GM12891 (cell line): ENCODE results near the gene PAPPA2.

Experiments
- DNase-seq: peaks from one replicate; pipeline ENCODE4 v3.0.0; 2011; ENCODE audit warnings: low spot score; ENCODE audit not compliant: insufficient read length
- FAIRE-seq: peaks from 2 replicates; lab custom pipeline; 2011; peaks lifted over from hg19 to GRCh38; lab: Jason Lieb, UNC
- PAX5 ChIP-seq: IDR thresholded peaks from 2 replicates; pipeline ENCODE4 v1.6.1; 2011; ENCODE audit warnings: low read length, moderate library complexity, mild to moderate bottlenecking; ENCODE audit not compliant: insufficient read depth, severe bottlenecking
- POLR2A ChIP-seq: IDR thresholded peaks from 2 replicates; pipeline ENCODE4 v1.6.1; 2011; ENCODE audit warnings: low read depth, low read length, control low read depth
- POLR2AphosphoS5 ChIP-seq: IDR thresholded peaks from 2 replicates; pipeline ENCODE4 v1.6.1; 2011; ENCODE audit warnings: low read depth, low read length, control low read depth
- POU2F2 ChIP-seq: IDR thresholded peaks from 2 replicates; pipeline ENCODE4 v1.6.1; 2011; ENCODE audit warnings: low read depth, mild to moderate bottlenecking, control low read depth, low read length, moderate library complexity
- SPI1 ChIP-seq: IDR thresholded peaks from 2 replicates; pipeline ENCODE4 v1.6.1; 2011; ENCODE audit warnings: low read depth, low read length, control low read depth
- TAF1 ChIP-seq: IDR thresholded peaks from 2 replicates; pipeline ENCODE4 v1.6.1; 2011; ENCODE audit warnings: low read depth, low read length, control low read depth

Gene PAPPA2

GRCh38 chr1:176803042-176803441 lies 340.1 kb downstream of the PAPPA2 start:
- FAIRE-seq (no peak), DNase-seq (no peak)
- TF ChIP-seq PAX5 (no peak), SPI1 (no peak), POLR2A (no peak), POLR2AphosphoS5 (no peak), TAF1 (no peak), POU2F2 (no peak)

- TF ChIP-seq POLR2AphosphoS5: no peak
- TF ChIP-seq PAX5: no peak
- no peak for TF ChIP-seq POU2F2
- TF ChIP-seq POLR2A: no peak
- no peak for TF ChIP-seq SPI1
- TF ChIP-seq TAF1: no peak
- FAIRE-seq (no peak), DNase-seq (no peak)
Observed at GRCh38 chr1:176803596-176803995, 340.6 kb downstream of the PAPPA2 start.

- TF ChIP-seq POLR2A (no peak), TAF1 (no peak), POU2F2 (no peak), SPI1 (no peak), POLR2AphosphoS5 (no peak), PAX5 (no peak)
- no peak for DNase-seq
- FAIRE-seq: no peak
Observed at GRCh38 chr1:176809292-176809691, 346.3 kb downstream of the PAPPA2 start.

GRCh38 chr1:176811511-176812288 lies 348.7 kb downstream of the PAPPA2 start:
- DNase-seq (no peak), FAIRE-seq (no peak)
- no peak for TF ChIP-seq SPI1
- no peak for TF ChIP-seq POU2F2
- no peak for TF ChIP-seq POLR2A
- no peak for TF ChIP-seq POLR2AphosphoS5
- no peak for TF ChIP-seq TAF1
- TF ChIP-seq PAX5: no peak

- DNase-seq: no peak
- FAIRE-seq: no peak
Observed at GRCh38 chr1:176815621-176816020, 352.6 kb downstream of the PAPPA2 start.

GRCh38 chr1:176816232-176816631 lies 353.3 kb downstream of the PAPPA2 start:
- no peak for TF ChIP-seq TAF1
- TF ChIP-seq PAX5: no peak
- TF ChIP-seq SPI1: no peak
- TF ChIP-seq POU2F2: no peak
- TF ChIP-seq POLR2A: no peak
- TF ChIP-seq POLR2AphosphoS5: no peak
- no peak for FAIRE-seq
- no peak for DNase-seq

More at GRCh38 chr1:176815621-176816020, 352.6 kb downstream of the PAPPA2 start:
- no peak for TF ChIP-seq TAF1
- TF ChIP-seq PAX5: no peak
- TF ChIP-seq POU2F2: no peak
- no peak for TF ChIP-seq SPI1
- TF ChIP-seq POLR2A: no peak
- no peak for TF ChIP-seq POLR2AphosphoS5

GRCh38 chr1:176820391-176821031 lies 357.5 kb downstream of the PAPPA2 start:
- TF ChIP-seq PAX5 (no peak), SPI1 (no peak), POU2F2 (no peak), POLR2A (no peak), POLR2AphosphoS5 (no peak), TAF1 (no peak)
- FAIRE-seq: no peak
- no peak for DNase-seq

- DNase-seq (no peak), FAIRE-seq (no peak)
- no peak for TF ChIP-seq POLR2AphosphoS5
- TF ChIP-seq TAF1: no peak
- no peak for TF ChIP-seq POU2F2
- no peak for TF ChIP-seq SPI1
- TF ChIP-seq PAX5: no peak
- no peak for TF ChIP-seq POLR2A
Observed at GRCh38 chr1:176826265-176826664, 363.3 kb downstream of the PAPPA2 start.

- FAIRE-seq (no peak), DNase-seq (no peak)
- TF ChIP-seq PAX5: no peak
- TF ChIP-seq TAF1: no peak
- TF ChIP-seq SPI1: no peak
- TF ChIP-seq POLR2AphosphoS5: no peak
- no peak for TF ChIP-seq POLR2A
- no peak for TF ChIP-seq POU2F2
Observed at GRCh38 chr1:176829261-176829660, 366.3 kb downstream of the PAPPA2 start.
